Heart right ventricle (tissue), 16 donors: Measurements from ENCODE around the gene MAST1. TPM values are rescaled to one million over a fixed set of nuclear protein-coding genes. Genes with fewer than 3 reads are reported as not detected.

Experiments used
- ATAC-seq, 8 donors: fragments of 200-7000 bp; cut with Tn5 transposase; one replicate each; pipeline ENCODE4 v1.9.1; 2020; ENCODE audit warnings: mild to moderate bottlenecking in 8 of 8, moderate library complexity in 8 of 8, moderate number of reproducible peaks in 1 of 8
- DNase-seq, 2 donors: peaks; one replicate each; pipeline ENCODE4 v3.0.0-alpha.2; 2020
- H3K27ac ChIP-seq, 10 donors: fragments of 200-600 bp; sonication (generic) in 2 of 10; one replicate each; pipeline versions ENCODE4 v1.5.0 to v1.8.0; 2020 to 2022; ENCODE audit warnings: mild to moderate bottlenecking in 3 of 10
- H3K27me3 ChIP-seq, 7 donors: fragments of 200-600 bp; one replicate each; pipeline ENCODE4 v1.8.0; 2021 to 2022; ENCODE audit warnings: mild to moderate bottlenecking in 2 of 7
- H3K36me3 ChIP-seq, 9 donors: fragments of 200-600 bp; sonication (generic) in 1 of 9; one replicate each; pipeline versions ENCODE4 v1.5.0 to v1.8.0; 2020 to 2022; ENCODE audit warnings: mild to moderate bottlenecking in 2 of 9
- H3K4me1 ChIP-seq, 9 donors: fragments of 200-600 bp; sonication (generic) in 1 of 9; one replicate each; pipeline versions ENCODE4 v1.5.0 to v1.8.0; 2020 to 2022; ENCODE audit warnings: mild to moderate bottlenecking in 4 of 9
- H3K4me3 ChIP-seq, 10 donors: fragments of 200-600 bp; sonication (generic) in 2 of 10; one replicate each; pipeline versions ENCODE4 v1.5.0 to v1.8.0; 2020 to 2022; ENCODE audit warnings: mild to moderate bottlenecking in 7 of 10, moderate library complexity in 2 of 10
- H3K9me3 ChIP-seq, 11 donors: fragments of 200-600 bp in 10 of 11; sonication (generic) in 2 of 11; one replicate each; pipeline versions ENCODE4 v1.5.0 to v1.8.0; 2013 to 2022; ENCODE audit warnings: mild to moderate bottlenecking in 2 of 11, control low read depth in 1 of 11, moderate library complexity in 1 of 11
- CTCF ChIP-seq, 9 donors: fragments of 200-600 bp; sonication (generic) in 2 of 9; IDR thresholded peaks; one replicate each; pipeline versions ENCODE4 v1.5.0 to v1.8.0; 2021 to 2022; ENCODE audit warnings: antibody characterized with exemption in 9 of 9, mild to moderate bottlenecking in 5 of 9, moderate library complexity in 1 of 9
- WGBS, 2 donors: extraction: QIAGEN DNeasy Blood & Tissue Kit; methylation state at CpG; one replicate each; pipeline ENCODE4 v1.1.7; 2013; ENCODE audit warnings: inconsistent platforms in 1 of 2; 5-methylcytosine and 5-hydroxymethylcytosine counted together
- intact Hi-C, 10 donors: fragments of 100-400 bp; cut with DNase I; formaldehyde crosslinking; loops; one replicate each; pipeline versions ENCODE4 v1.11.1 to v1.14.2; 2022
- polyA plus RNA-seq, 2 donors: library from polyadenylated mRNA; stranded (reverse); fragments of 200-250 nt; gene quantifications; one replicate each; pipeline ENCODE4 v1.2.3, GENCODE V29; 2013
- total RNA-seq, 10 donors: library from RNA; stranded (reverse); fragmentation: NEBNext Ultra II Directional in 3 of 10; extraction: Animal tissue kit (Norgen Biotek cat#: 25700) in 3 of 10; gene quantifications; one replicate each; pipeline versions ENCODE4 v1.2.1 to v1.2.4, GENCODE V29; 2021 to 2023
- donor health status: Arrhythmogenic right ventricular cardiomyopathy.
- donor health status: ischemic (EF 13 %, LVEDD 7.1; RV severe dilation, severe dysfunction).
- donor health status: healthy with polysubstance abuse.
- donor health status: DM: no; HTN: yes; CAD: no.
- donor health status: DM: no; HTN: no; CAD: no.
- donor health status: ischemic (EF 25% LVEDD 6.9; RV normal size, moderate dysfunction).
- donor health status: ischemic (EF 25% LVEDD 5.7; RV mildly dilated, moderate dysfunction).
- donor health status: healthy.
- donor health status: DM: yes; HTN: yes; CAD: no.
- donor health status: Ischemic cardiomyopathy.
- donor health status: ischemic (EF 35%, LVEDD 5.7; RV mildly dilated, moderate dysfunction).
- donor health status: nonischemic (EF 11% LVEDD 7.7; RV severe dilation, severe dysfunction).
- donor health status: DM: yes; HTN: yes; CAD: no.
- donor health status: PGD.
- donor health status: ischemic (EF 29% LVEDD 5.4; RV normal size, mild dysfunction).
- donor health status: nonischemic (EF 23%, LVEDD 6.1; RV moderate dilation, normal function).

The MAST1 gene
- total and polyA plus RNA-seq, 12 donors = 0.07 to 0.88 (median 0.31) TPM; not detected in 2

- ATAC-seq = no peak
- intact Hi-C loops = no loop called here
- H3K4me3 ChIP-seq = no peak overlapping the region
- H3K36me3 ChIP-seq = no peaks in the 10 kb centered on the region
- H3K9me3 ChIP-seq = peaks cover 0 to 8% (median 0%) of the 10 kb centered on the region in 11 donors
- 76 to 89% methylated on average over 2 of the region's 2 CpGs for WGBS, 2 donors
- TF ChIP-seq CTCF (IDR thresholded peaks at IDR 0.05) = no peak
- H3K27me3 ChIP-seq = peaks cover 0 to 42% (median 34%) of the 10 kb centered on the region in 7 donors
- peaks cover 0 to 6% (median 0%) of the 10 kb centered on the region in 9 donors for H3K4me1 ChIP-seq
- no peak overlapping the region for H3K27ac ChIP-seq
- DNase-seq = no peak
These were observed 16.6 kb upstream of the MAST1 start for GRCh38 chr19:12821761-12822160.

GRCh38 chr19:12825254-12826131 is 12.8 kb upstream of the MAST1 start:
- Histone ChIP-seq H3K9me3 (peaks cover 0 to 8% (median 0%) of the 10 kb centered on the region in 11 donors), H3K36me3 (no peaks in the 10 kb centered on the region), H3K4me3 (no peak overlapping the region), H3K27ac (no peak overlapping the region), H3K4me1 (peaks cover 0 to 6% (median 0%) of the 10 kb centered on the region in 9 donors), H3K27me3 (peaks cover 0 to 80% (median 71%) of the 10 kb centered on the region in 7 donors)
- TF ChIP-seq CTCF (IDR thresholded peaks at IDR 0.05) = peak in 7 of 9 donors; percentile 24 to 44 (median 32)
- 5 to 7% methylated on average over 46 of the region's 46 CpGs for WGBS, 2 donors
- intact Hi-C loops = no loop called here
- peak in 2 of 8 donors; percentile 40 to 49 for ATAC-seq
- DNase-seq = no peak

DNA sequence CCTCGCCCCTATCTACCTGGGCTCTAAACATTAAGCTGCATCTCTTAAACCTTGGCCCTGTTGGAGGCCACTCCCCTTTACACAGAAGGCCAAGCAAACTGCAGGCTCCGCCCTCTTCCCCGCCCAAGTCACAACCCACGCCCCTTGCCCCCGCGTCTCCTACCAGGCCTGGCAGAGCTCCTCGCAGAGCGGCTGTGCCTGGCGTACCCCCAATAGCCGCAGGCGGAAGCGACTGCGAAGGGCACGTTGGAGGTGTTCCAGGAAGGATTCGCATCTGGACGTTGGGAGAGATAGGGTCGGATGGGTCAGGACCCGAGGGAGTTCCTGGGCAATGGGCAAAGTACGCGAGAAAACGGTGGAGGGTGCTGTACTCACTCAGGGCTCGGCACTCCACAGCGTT is 9.8 kb upstream of the MAST1 start:
- no peak for ATAC-seq
- H3K27ac ChIP-seq = no peak overlapping the region
- intact Hi-C loops = no loop called here
- no peaks in the 10 kb centered on the region for H3K36me3 ChIP-seq
- no peak for TF ChIP-seq CTCF (IDR thresholded peaks at IDR 0.05)
- H3K4me3 ChIP-seq = no peak overlapping the region
- DNase-seq = no peak
- H3K27me3 ChIP-seq = peaks cover 12 to 98% (median 96%) of the 10 kb centered on the region in 7 donors
- H3K4me1 ChIP-seq = peaks cover 0 to 18% (median 5%) of the 10 kb centered on the region in 9 donors
- no peaks in the 10 kb centered on the region for H3K9me3 ChIP-seq
- 5 to 6% methylated on average over 23 of the region's 23 CpGs for WGBS, 2 donors

DNA sequence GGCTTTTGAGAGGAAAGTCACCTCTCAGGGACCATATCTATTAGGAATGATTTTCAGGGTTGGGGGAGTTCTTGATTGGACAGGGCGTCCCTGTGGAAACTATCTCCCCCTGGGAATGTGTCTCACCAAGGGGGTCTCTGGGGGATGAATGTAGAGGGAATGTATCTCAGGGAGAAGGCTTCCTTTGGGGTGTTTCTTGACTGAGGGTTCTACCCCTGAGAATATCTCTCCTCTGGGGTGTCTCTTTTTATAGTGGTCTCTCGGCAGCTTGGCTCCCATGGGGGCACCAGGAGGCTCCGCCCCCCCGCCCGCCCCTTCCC is 4.9 kb upstream of the MAST1 start:
- no peak for TF ChIP-seq CTCF (IDR thresholded peaks at IDR 0.05)
- ATAC-seq (no peak), DNase-seq (no peak)
- H3K36me3 ChIP-seq = no peaks in the 10 kb centered on the region
- 0 to 1% methylated on average over 5 of the region's 5 CpGs for WGBS, 2 donors
- intact Hi-C loops = no loop called here
- H3K4me1 ChIP-seq = peaks cover 4 to 30% (median 12%) of the 10 kb centered on the region in 9 donors
- H3K4me3 ChIP-seq = peak overlapping the region in 7 of 10 donors; percentile 29 to 51 (median 42)
- H3K27ac ChIP-seq = no peak overlapping the region
- peaks cover 29 to 100% (median 96%) of the 10 kb centered on the region in 7 donors for H3K27me3 ChIP-seq
- no peaks in the 10 kb centered on the region for H3K9me3 ChIP-seq
